Activated CD4-positive, alpha-beta T cell treated with anti-CD3 and anti-CD28 coated beads, Interleukin-2, Interleukin-4, amounts not matched to agents 100 ng/mL and 50 ng/mL, durations not matched to agents 16 hours and 8 hours (primary cell): ENCODE results near the gene KCNB1.

Experiments used
- DNase-seq: peaks from one replicate; pipeline ENCODE4 v3.0.0-alpha.2; 2020; ENCODE audit warnings: low spot score

The KCNB1 gene

GRCh38 chr20:49469060-49469459, 13.4 kb downstream of the KCNB1 start:
- no peak for DNase-seq

- no peak for DNase-seq
Observed at GRCh38 chr20:49468412-49468811, 14.1 kb downstream of the KCNB1 start.

- no peak for DNase-seq
Observed at GRCh38 chr20:49466114-49466912, 16.2 kb downstream of the KCNB1 start.

- DNase-seq = no peak
Observed at GRCh38 chr20:49464556-49464955, 17.9 kb downstream of the KCNB1 start.

GRCh38 chr20:49462626-49463025, 19.8 kb downstream of the KCNB1 start:
- no peak for DNase-seq

- DNase-seq = no peak
Observed at GRCh38 chr20:49461894-49462620, 20.4 kb downstream of the KCNB1 start.

- no peak for DNase-seq
Observed at GRCh38 chr20:49460916-49461315, 21.6 kb downstream of the KCNB1 start.

GRCh38 chr20:49460131-49460530, 22.3 kb downstream of the KCNB1 start:
- DNase-seq = no peak

GRCh38 chr20:49459684-49460083, 22.8 kb downstream of the KCNB1 start:
- DNase-seq = no peak

- DNase-seq = no peak
Observed at GRCh38 chr20:49457444-49457843, 25.0 kb downstream of the KCNB1 start.

GRCh38 chr20:49456646-49457045, 25.8 kb downstream of the KCNB1 start:
- DNase-seq = no peak

- no peak for DNase-seq
Observed at GRCh38 chr20:49455691-49456090, 26.8 kb downstream of the KCNB1 start.

- no peak for DNase-seq
Observed at GRCh38 chr20:49452011-49452482, 30.4 kb downstream of the KCNB1 start.

- DNase-seq = no peak
Observed at GRCh38 chr20:49450281-49450721, 32.2 kb downstream of the KCNB1 start.

GRCh38 chr20:49448917-49449316, 33.6 kb downstream of the KCNB1 start:
- no peak for DNase-seq

- DNase-seq = no peak
Observed at GRCh38 chr20:49447946-49448809, 34.3 kb downstream of the KCNB1 start.

- DNase-seq = no peak
Observed at GRCh38 chr20:49447364-49447763, 35.1 kb downstream of the KCNB1 start.

GRCh38 chr20:49446808-49447207, 35.7 kb downstream of the KCNB1 start:
- DNase-seq = no peak

GRCh38 chr20:49446080-49446479, 36.4 kb downstream of the KCNB1 start:
- DNase-seq = no peak

- DNase-seq = no peak
Observed at GRCh38 chr20:49445176-49445575, 37.3 kb downstream of the KCNB1 start.

- no peak for DNase-seq
Observed at GRCh38 chr20:49444553-49444990, 37.9 kb downstream of the KCNB1 start.

- DNase-seq = no peak
Observed at GRCh38 chr20:49437057-49437456, 45.4 kb downstream of the KCNB1 start.
